NB4 (cell line): Measurements from ENCODE around the gene ZNF668.
"Not testable (repeated sequence)": the region's sequence is repeated elsewhere in the genome, so short reads cannot be mapped to it uniquely, and the experiment has no call there.

ENCODE experiments used
- CTCF ChIP-seq: IDR thresholded peaks from one replicate; pipeline ENCODE4 v1.5.1; 2012; ENCODE audit warnings: low read depth, low read length
- POLR2A ChIP-seq: IDR thresholded peaks from 2 replicates; pipeline ENCODE4 v1.6.1; 2011; ENCODE audit warnings: mild to moderate bottlenecking; ENCODE audit not compliant: insufficient read length; ENCODE audit errors: extremely low read depth

DNA sequence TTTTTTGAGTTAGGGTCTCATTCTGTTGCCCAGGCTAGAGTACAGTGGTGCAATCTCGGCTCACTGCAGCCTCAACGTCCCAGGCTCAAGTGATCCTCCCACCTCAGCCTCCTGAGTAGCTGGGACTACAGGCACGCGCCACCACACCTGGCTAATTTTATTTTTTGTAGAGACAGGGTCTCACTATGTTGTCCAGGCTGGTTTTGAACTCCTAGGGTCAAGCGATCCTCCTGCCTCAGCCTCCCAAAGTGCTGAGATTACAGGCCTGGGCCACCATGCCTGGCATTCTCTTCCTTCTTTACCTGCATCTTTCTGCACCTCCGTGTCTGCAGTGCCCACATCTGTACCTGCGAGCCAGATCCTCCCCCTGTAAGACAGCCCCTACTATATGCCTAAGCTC, 62.2 kb downstream of the ZNF668 start:
- not testable (repeated sequence) for TF ChIP-seq CTCF, POLR2A
